Daoy (cell line): ENCODE results near the gene ASGR2. TPM values are rescaled to one million over a fixed set of nuclear protein-coding genes. Genes with fewer than 3 reads are reported as not detected.
A peak's percentile ranks its signal among the peaks of the same experiment; 100 is the strongest.
"Not testable (repeated sequence)": the region's sequence is repeated elsewhere in the genome, so short reads cannot be mapped to it uniquely, and the experiment has no call there.

Source experiments
- DNase-seq: peaks from one replicate; pipeline ENCODE4 v3.0.0-alpha.2; 2015; ENCODE audit warnings: low read depth
- total RNA-seq: library from RNA; depleted of rRNA; stranded (reverse); fragments of >200 nt; shearing (Covaris generic); gene quantifications from 2 replicates; pipeline ENCODE4 v1.2.3, GENCODE V29; 2014; rRNA removed

ASGR2 gene
- total RNA-seq = not detected in 2 replicates

GRCh38 chr17:7114241-7114874 is at the start of gene ASGR2:
Gene ASGR2 (minus strand): TSS chr17:7114822. CDS start chr17:7114240, 582 bp downstream.
- no peak for DNase-seq

- DNase-seq = not testable (repeated sequence)
Measured at GRCh38 chr17:7159571-7159970, 44.9 kb upstream of the ASGR2 start.

- DNase-seq = not testable (repeated sequence)
Measured at GRCh38 chr17:7158424-7158823, 43.8 kb upstream of the ASGR2 start.

- no peak for DNase-seq
Measured at GRCh38 chr17:7156342-7156940, 41.8 kb upstream of the ASGR2 start.

- no peak for DNase-seq
Measured at GRCh38 chr17:7147772-7148171, 33.1 kb upstream of the ASGR2 start.

- DNase-seq = no peak
Measured at GRCh38 chr17:7146115-7146514, 31.5 kb upstream of the ASGR2 start.

GRCh38 chr17:7144213-7144612 is 29.6 kb upstream of the ASGR2 start:
- no peak for DNase-seq

GRCh38 chr17:7141824-7142223 is 27.2 kb upstream of the ASGR2 start:
- no peak for DNase-seq

GRCh38 chr17:7139400-7139799 is 24.8 kb upstream of the ASGR2 start:
- DNase-seq = no peak

- no peak for DNase-seq
Measured at GRCh38 chr17:7138800-7139381, 24.3 kb upstream of the ASGR2 start.

- no peak for DNase-seq
Measured at GRCh38 chr17:7137171-7137943, 22.7 kb upstream of the ASGR2 start.

GRCh38 chr17:7136266-7136877 is 21.8 kb upstream of the ASGR2 start:
- peak; percentile 77 for DNase-seq

GRCh38 chr17:7133916-7134315 is 19.3 kb upstream of the ASGR2 start:
- no peak for DNase-seq

- DNase-seq = no peak
Measured at GRCh38 chr17:7133424-7133823, 18.8 kb upstream of the ASGR2 start.

GRCh38 chr17:7132511-7133094 is 18.0 kb upstream of the ASGR2 start:
- DNase-seq = no peak

GRCh38 chr17:7131423-7131791 is 16.8 kb upstream of the ASGR2 start:
- no peak for DNase-seq

GRCh38 chr17:7130621-7131422 is 16.2 kb upstream of the ASGR2 start:
- DNase-seq = no peak

GRCh38 chr17:7129311-7129710 is 14.7 kb upstream of the ASGR2 start:
- DNase-seq = no peak

- no peak for DNase-seq
Measured at GRCh38 chr17:7128160-7128559, 13.5 kb upstream of the ASGR2 start.

- DNase-seq = not testable (repeated sequence)
Measured at GRCh38 chr17:7127501-7127900, 12.9 kb upstream of the ASGR2 start.

GRCh38 chr17:7126386-7126785 is 11.8 kb upstream of the ASGR2 start:
- DNase-seq = not testable (repeated sequence)
